GM19240 (cell line): ENCODE data around the gene MAPK1IP1L.

ENCODE experiments used
- DNase-seq: peaks from one replicate; pipeline ENCODE4 v3.0.0; 2011; ENCODE audit warnings: low spot score; ENCODE audit not compliant: insufficient read length

MAPK1IP1L gene

GRCh38 chr14:55094292-55095157 is 43.1 kb downstream of the MAPK1IP1L start:
- DNase-seq, result no peak

GRCh38 chr14:55097881-55098560 is 46.6 kb downstream of the MAPK1IP1L start:
- peak; percentile 67 for DNase-seq

- DNase-seq, result no peak
These were observed 47.1 kb downstream of the MAPK1IP1L start for GRCh38 chr14:55098561-55098898.

- DNase-seq, result no peak
These were observed 48.3 kb downstream of the MAPK1IP1L start for GRCh38 chr14:55099756-55100155.

GRCh38 chr14:55101698-55102097 is 50.3 kb downstream of the MAPK1IP1L start:
- DNase-seq, result no peak

GRCh38 chr14:55102141-55102621 is 50.7 kb downstream of the MAPK1IP1L start:
- peak; percentile 55 for DNase-seq

GRCh38 chr14:55103005-55103640 is 51.7 kb downstream of the MAPK1IP1L start:
- no peak for DNase-seq

- DNase-seq, result no peak
These were observed 52.8 kb downstream of the MAPK1IP1L start for GRCh38 chr14:55103971-55104954.

GRCh38 chr14:55105991-55106390 is 54.5 kb downstream of the MAPK1IP1L start:
- no peak for DNase-seq

- no peak for DNase-seq
These were observed 56.5 kb downstream of the MAPK1IP1L start for GRCh38 chr14:55107766-55108554.

- DNase-seq, result no peak
These were observed 58.4 kb downstream of the MAPK1IP1L start for GRCh38 chr14:55109836-55110235.

GRCh38 chr14:55111122-55111708 is 59.8 kb downstream of the MAPK1IP1L start:
- no peak for DNase-seq

- DNase-seq, result no peak
These were observed 63.3 kb downstream of the MAPK1IP1L start for GRCh38 chr14:55114720-55115119.

- DNase-seq, result no peak
These were observed 64.0 kb downstream of the MAPK1IP1L start for GRCh38 chr14:55115460-55115859.

GRCh38 chr14:55115861-55116245 is 64.4 kb downstream of the MAPK1IP1L start:
- DNase-seq, result no peak

GRCh38 chr14:55116246-55117030 is 65.0 kb downstream of the MAPK1IP1L start:
- DNase-seq, result no peak

GRCh38 chr14:55117803-55118441 is 66.5 kb downstream of the MAPK1IP1L start:
- no peak for DNase-seq

- DNase-seq, result no peak
These were observed 67.3 kb downstream of the MAPK1IP1L start for GRCh38 chr14:55118761-55119160.
